Left renal cortex interstitium (tissue), 4 donors: Measurements from ENCODE around the gene PLP2. TPM values are rescaled to one million over a fixed set of nuclear protein-coding genes. Genes with fewer than 3 reads are reported as not detected.
"Not testable (repeated sequence)": the region's sequence is repeated elsewhere in the genome, so short reads cannot be mapped to it uniquely, and the experiment has no call there.

Source experiments
- DNase-seq, 4 donors: peaks; one replicate each; pipeline ENCODE4 v3.0.0-alpha.2; 2013; ENCODE audit warnings: low read depth in 4 of 4, low spot score in 2 of 4, missing footprints in 1 of 4
- polyA plus RNA-seq, 4 donors: library from polyadenylated mRNA; unstranded; fragments of 120-200 nt; gene quantifications; one replicate each; pipeline ENCODE4 v1.2.1, GENCODE V29; 2013; ENCODE audit not compliant: insufficient read length in 4 of 4

PLP2 gene
- polyA plus RNA-seq, 4 donors = 29.7 to 40.9 (median 32.6) TPM

GRCh38 chrX:49162620-49163019 is 9.1 kb upstream of the PLP2 start, which contains the start of gene MAGIX:
TSS of gene MAGIX (plus strand) at chrX:49162758. CDS start at chrX:49162890, 132 bp downstream.
- no peak for DNase-seq

- DNase-seq = peak in 1 of 4 donors; percentile 67
These were observed 7.9 kb upstream of the PLP2 start for GRCh38 chrX:49163555-49164419.

GRCh38 chrX:49164589-49165360 is 6.9 kb upstream of the PLP2 start:
- no peak for DNase-seq

GRCh38 chrX:49165901-49166881 is 5.5 kb upstream of the PLP2 start:
- DNase-seq = peak in 1 of 4 donors; percentile 70

GRCh38 chrX:49166914-49167739 is 4.6 kb upstream of the PLP2 start:
- DNase-seq = no peak

- DNase-seq = no peak
These were observed 4.0 kb upstream of the PLP2 start for GRCh38 chrX:49167740-49168108.

- DNase-seq = no peak
These were observed 632 bp downstream of the PLP2 start for GRCh38 chrX:49172280-49172780.

GRCh38 chrX:49173544-49173943 is 1.8 kb downstream of the PLP2 start:
- not testable (repeated sequence) for DNase-seq

GRCh38 chrX:49174723-49175122 is 3.0 kb downstream of the PLP2 start:
- DNase-seq = no peak

GRCh38 chrX:49175435-49176274 is 4.0 kb downstream of the PLP2 start:
- DNase-seq = no peak

GRCh38 chrX:49176421-49177326 is 5.0 kb downstream of the PLP2 start:
- DNase-seq = no peak

- no peak for DNase-seq
These were observed 5.7 kb downstream of the PLP2 start for GRCh38 chrX:49177338-49177833.

GRCh38 chrX:49177873-49178480 is 6.3 kb downstream of the PLP2 start:
- DNase-seq = no peak

- DNase-seq = no peak
These were observed 6.8 kb downstream of the PLP2 start for GRCh38 chrX:49178537-49178936.

- no peak for DNase-seq
These were observed 7.7 kb downstream of the PLP2 start for GRCh38 chrX:49179358-49179757.

GRCh38 chrX:49183701-49184281 is 12.1 kb downstream of the PLP2 start:
- no peak for DNase-seq
